HL-60 (cell line): ENCODE measurements around the gene YIF1A.
"Not testable (repeated sequence)": the region's sequence is repeated elsewhere in the genome, so short reads cannot be mapped to it uniquely, and the experiment has no call there.

Experiments
- DNase-seq, 2 experiments: peaks; one replicate each; pipeline ENCODE4 v3.0.0-alpha.2; 2010 to 2020; ENCODE audit warnings: low read depth in 1 of 2, low spot score in 1 of 2
- H3K27ac ChIP-seq: fragments of 250-450 bp; sonication (Bioruptor Pico); replicated peaks from 2 replicates; pipeline ENCODE4 v1.5.1; 2020; ENCODE audit warnings: mild to moderate bottlenecking, moderate library complexity
- H3K27me3 ChIP-seq: fragments of 250-450 bp; sonication (Bioruptor Pico); 2 replicates; pipeline ENCODE4 v1.5.1; 2021; ENCODE audit warnings: mild to moderate bottlenecking, moderate library complexity; ENCODE audit not compliant: insufficient read depth, poor library complexity, severe bottlenecking
- H3K4me3 ChIP-seq: replicated peaks from 2 replicates; pipeline ENCODE4 v1.5.1; 2011; ENCODE audit warnings: mild to moderate bottlenecking, control low read depth, low read length; ENCODE audit not compliant: insufficient read depth
- CTCF ChIP-seq: IDR thresholded peaks from one replicate; pipeline ENCODE4 v1.5.1; 2011; ENCODE audit warnings: low read length, control low read depth, inconsistent platforms; ENCODE audit not compliant: insufficient read depth
- GABPA ChIP-seq: IDR thresholded peaks from 2 replicates; pipeline ENCODE4 v1.6.1; 2012; ENCODE audit warnings: low read depth
- POLR2AphosphoS5 ChIP-seq: IDR thresholded peaks from 2 replicates; pipeline ENCODE4 v1.6.1; 2012; ENCODE audit warnings: low read depth
- REST ChIP-seq: IDR thresholded peaks from 2 replicates; pipeline ENCODE4 v1.6.1; 2012; ENCODE audit warnings: low read depth; ENCODE audit not compliant: insufficient replicate concordance
- SPI1 ChIP-seq: IDR thresholded peaks from 2 replicates; pipeline ENCODE4 v1.6.1; 2012; ENCODE audit warnings: low read depth, mild to moderate bottlenecking, borderline replicate concordance

YIF1A gene

GRCh38 chr11:66277471-66278362 lies 11.2 kb downstream of the YIF1A start, which contains the start of gene CNIH2:
Gene CNIH2, plus strand, starts transcription at chr11:66278175. Its CDS starts 282 bp downstream, at chr11:66278457.
- DNase-seq: peak in 1 of 2 experiments; percentile 25
- no peak within 1 kb of the TSS for H3K27ac ChIP-seq
- no peaks in the 10 kb centered on the region for H3K27me3 ChIP-seq
- no peak within 1 kb of the TSS; the same call in 1 of the 2 replicates for H3K4me3 ChIP-seq
- no peak for TF ChIP-seq CTCF
- TF ChIP-seq GABPA: no peak
- no peak for TF ChIP-seq SPI1
- TF ChIP-seq POLR2AphosphoS5: no peak
- no peak for TF ChIP-seq REST

GRCh38 chr11:66277064-66277463 lies 11.9 kb downstream of the YIF1A start:
- H3K27me3 ChIP-seq, H3K27ac ChIP-seq, H3K4me3 ChIP-seq: not testable (repeated sequence)
- peak in 1 of 2 experiments; percentile 31 for DNase-seq

GRCh38 chr11:66276619-66277018 lies 12.3 kb downstream of the YIF1A start:
- H3K4me3 ChIP-seq, H3K27ac ChIP-seq, H3K27me3 ChIP-seq, DNase-seq: not testable (repeated sequence)

- no peaks in the 10 kb centered on the region for H3K27me3 ChIP-seq
- H3K4me3 ChIP-seq: no peak overlapping the region
- no peak for DNase-seq
- TF ChIP-seq GABPA: no peak
- TF ChIP-seq CTCF: no peak
- TF ChIP-seq POLR2AphosphoS5: no peak
- TF ChIP-seq REST: no peak
- TF ChIP-seq SPI1: no peak
- H3K27ac ChIP-seq: no peak overlapping the region
Observed at GRCh38 chr11:66275984-66276612, 12.8 kb downstream of the YIF1A start.
